Non-pigmented ciliary epithelial cell (primary cell): Measurements from ENCODE around the gene MRPS6.

Source experiments
- DNase-seq: peaks from one replicate; pipeline ENCODE4 v3.0.0-alpha.2; 2010; ENCODE audit warnings: low read depth

MRPS6 gene

DNA sequence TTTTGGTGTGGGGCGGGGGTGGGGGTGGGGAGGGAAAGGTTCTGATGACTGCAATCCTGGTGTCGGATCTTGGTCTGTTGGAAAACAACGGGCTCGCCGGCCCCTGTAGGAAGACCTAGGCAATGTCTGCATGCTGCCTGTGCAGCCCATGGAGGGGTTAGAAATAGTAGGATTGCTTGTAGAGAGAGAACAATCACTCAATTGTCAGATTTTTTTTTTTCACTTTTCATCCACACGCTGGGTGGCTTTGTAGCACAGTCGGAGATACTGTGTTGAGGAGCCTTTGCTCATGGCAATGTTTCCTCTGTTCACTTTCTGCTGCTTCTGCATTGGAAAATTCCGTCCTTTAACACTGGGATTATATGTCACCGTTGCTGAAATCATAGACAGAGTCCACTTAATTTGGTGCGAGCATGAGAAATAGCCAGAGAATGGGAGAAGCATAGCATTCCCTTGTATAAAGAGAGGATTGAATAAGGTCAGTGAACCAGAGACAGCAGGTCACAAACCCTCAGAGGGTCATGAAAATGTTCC is 107.5 kb downstream of the MRPS6 start:
- no peak for DNase-seq

DNA sequence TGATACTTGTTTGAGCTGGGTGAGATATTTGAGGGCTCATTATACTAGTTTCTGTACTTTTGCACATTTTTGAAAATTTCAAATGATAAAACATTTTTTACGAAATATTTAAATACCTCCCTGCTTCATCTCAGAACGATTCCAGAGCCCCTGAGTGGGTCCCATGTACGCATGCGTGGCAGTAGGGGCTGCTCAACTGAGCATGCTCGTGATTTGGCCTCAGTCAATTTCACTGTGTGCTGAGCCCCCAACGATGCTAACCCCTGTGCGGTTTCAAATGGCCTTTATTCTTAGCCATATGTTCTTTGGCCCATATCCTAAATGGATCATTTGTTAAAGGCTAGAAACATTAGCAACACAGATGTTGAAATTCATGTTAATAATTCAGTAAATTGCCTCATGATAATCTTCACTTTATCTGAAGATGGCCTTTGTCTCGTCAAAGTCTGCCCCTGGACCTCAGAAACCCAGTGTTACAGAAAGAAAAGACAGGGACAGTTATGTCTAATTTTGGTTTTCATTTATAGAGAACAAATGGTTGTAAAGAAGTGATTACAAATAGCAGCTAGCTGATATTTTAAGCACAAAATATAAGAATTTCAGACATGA is 108.2 kb downstream of the MRPS6 start:
- DNase-seq, result no peak

DNA sequence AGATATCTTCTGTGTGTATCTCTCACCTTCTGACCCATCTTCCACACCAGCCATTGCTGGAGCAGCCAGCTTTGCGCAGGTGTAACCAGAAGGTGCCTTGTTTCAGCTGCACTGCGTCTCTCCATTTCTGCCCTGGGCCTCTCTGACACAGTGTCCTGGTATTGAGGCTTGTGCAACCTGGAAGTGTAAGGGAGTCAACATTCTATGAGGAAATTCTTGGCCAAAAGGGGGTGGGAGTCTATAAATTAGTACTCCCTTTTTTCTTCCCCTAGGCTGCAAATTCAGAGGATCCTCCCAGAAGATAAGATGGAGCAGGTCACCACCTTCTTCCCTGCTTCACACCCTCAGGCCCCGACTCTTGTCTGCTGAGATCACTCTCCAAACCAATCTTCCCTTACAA is 109.1 kb downstream of the MRPS6 start:
- no peak for DNase-seq

DNA sequence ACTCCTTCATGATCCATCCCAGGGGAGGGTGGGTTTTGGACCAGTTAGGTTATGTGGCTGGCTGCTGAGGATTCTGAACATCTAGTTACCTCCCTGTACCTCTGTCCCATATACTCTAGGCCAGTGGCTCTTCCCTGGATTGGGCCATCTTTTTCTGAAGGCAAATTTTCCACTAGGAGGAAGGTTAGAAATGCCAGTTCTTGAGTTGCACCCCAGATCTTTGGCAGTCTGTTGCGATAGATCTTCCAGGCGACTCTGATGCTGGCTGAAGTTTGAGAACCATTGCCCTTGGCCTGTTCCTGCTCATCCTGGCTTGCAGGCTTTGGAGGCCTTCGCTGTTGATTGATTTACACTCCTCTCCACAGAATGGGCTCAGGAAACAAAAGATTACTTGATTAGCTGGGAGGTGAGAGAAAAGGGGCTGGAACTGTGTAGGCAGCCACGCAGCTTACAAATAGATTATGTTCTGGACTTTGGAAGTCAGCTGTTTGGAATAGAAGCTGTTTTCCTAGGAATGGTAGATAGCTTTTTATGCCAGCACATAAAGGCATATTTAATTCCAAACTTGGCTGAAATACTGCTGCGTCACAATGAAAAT is 110.1 kb downstream of the MRPS6 start:
- DNase-seq, result no peak

DNA sequence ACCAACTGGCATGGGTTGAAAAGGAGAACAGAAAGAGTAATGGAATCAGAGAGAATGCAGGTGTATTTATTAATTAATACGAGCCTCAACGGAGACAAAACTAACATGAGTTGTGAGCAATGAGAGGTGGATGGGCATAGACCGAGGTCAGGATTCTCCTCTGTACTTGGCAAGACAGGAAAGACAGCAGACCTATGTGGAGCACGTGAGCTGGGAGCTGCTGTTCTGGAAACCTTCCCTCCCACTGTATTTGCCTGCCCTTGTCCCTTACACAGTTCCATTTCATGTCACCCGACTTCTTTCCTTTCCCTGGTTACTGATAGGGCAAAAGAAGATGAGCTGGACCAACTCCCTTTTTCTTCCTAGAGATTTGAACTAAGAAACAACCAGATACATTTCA is 110.9 kb downstream of the MRPS6 start:
- no peak for DNase-seq

DNA sequence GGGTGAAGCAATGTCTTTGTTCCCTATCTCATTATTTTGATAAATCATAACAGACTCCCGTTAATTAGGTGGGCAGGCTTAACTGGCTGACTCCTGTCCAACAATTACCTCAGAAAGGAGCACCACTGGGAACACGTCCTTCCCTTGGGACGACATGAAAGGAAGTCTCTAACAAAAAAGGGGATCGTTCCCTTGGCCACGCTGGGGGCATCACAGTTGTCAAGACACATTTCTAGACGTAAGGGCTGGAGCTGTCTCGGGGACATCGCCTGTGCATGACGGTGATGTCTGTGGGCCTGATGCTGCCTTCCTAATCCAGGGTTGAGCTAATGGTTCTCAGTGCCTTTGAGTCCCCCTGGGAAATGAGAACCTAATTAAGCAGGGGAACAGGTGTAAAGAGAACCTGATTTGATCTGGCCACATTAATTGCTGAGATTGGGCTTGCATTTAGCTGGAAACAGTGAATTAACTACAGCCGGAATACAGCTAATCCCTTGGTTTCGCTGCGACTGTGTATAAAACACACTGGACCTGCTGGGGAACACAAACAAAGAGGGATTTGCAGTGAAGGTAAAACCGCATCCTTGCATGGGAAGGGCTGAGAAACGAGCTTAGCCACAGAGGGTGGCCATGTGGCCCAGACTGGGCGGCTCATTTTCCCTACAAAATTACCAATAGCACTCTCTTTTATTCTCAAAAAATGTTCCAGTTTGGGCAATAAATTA is 111.8 kb downstream of the MRPS6 start:
- DNase-seq, result no peak

DNA sequence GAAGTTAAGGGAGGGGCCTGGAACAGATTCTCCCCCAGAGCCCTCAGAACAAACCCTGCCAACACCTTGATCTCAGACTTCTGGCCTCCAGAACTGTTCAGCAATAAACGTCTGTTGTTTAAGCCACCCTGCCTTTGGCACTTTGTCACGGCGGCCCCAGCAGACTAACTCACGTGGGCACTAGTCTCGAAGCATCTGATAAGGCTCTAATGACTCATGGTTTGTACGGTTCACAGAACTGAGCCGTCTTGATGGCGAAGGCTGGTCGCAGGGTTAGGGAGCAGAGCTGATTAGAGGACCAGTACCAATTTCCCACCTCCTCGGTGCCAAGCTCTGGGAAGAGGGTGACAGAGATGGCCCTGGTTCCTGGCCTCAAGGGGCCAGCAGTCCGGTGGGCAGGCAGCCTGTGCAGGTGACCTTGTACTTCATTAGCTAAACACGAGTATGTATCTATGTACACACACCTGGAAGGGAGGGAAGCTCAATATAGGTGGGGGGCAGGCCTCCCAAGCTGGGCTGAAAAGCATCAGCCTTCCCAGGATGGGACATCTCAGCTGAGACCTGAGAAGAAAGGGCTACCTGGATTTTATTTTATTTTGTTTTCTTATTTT is 112.8 kb downstream of the MRPS6 start:
- DNase-seq, result no peak

DNA sequence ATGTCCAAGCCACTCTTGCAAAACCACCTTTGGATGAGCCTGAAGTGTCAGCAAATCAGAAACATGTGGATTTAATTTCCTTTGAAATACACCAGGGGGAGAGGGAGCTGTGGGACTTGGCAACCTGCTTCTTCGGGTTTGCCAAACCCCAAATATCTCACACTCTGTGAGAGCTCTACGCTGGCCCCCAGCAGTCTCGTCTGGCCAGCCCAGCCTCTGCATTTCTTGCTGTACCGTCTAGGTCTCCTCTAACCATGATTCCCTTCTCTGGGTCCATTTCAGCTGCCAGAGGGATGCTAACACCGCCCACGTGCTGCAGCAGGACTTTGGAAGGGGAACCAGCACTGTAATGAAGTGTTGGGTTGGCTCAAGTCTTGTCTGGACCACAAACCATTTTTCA is 114.6 kb downstream of the MRPS6 start:
- no peak for DNase-seq

DNA sequence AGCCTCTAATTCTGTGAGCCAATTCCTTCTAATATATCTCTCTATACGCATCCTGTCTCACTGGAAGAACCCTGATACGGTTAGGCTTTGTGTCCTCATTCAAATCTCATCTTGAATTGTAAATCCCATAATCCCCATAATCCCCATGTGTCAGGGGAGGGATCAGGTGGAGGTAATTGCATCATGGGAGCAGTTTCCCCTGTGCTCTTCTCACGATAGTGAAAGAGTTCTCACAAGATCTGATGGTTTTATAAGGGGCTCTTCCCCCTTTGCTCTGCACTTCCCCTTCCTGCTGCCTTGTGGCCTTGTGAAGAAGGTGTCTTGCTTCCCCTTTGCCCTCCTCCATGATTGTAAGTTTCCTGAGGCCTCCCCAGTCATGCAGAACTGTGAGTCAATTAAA is 116.1 kb downstream of the MRPS6 start:
- DNase-seq, result no peak

DNA sequence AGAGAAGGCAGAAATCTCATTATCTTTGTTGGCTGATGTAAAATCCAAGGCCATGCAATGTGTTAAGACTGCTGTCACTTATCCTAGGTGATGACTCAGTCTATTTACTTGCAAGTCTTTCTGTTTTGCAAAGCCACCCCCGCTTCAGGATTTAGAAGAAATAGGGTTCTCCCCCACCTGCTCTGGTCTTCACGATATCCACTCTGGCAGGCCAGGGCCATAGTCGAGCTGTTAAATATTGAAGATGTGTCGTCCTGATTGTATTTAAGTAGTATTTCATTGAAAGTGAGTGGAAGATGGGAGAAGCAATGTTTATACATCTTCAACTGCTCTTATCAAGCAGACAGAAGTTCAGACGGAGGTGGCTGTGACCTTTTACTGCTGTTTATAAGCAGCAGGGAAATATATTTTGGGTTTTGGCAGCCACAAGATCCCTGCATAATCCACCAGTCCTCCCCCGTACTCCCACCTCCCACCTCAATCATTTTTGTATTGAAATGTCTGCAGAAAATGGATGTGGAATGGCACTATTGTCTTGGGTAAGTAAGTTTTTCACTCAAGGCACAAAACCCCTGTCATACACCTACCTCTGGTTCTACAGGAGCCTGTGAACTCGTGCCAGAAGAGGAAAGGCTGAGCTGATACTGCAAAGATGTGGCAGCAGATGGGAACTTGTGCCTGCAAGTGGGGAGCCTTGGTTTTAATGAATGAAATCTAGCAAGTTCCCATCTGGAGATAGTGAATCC is 117.4 kb downstream of the MRPS6 start:
- DNase-seq, result no peak

DNA sequence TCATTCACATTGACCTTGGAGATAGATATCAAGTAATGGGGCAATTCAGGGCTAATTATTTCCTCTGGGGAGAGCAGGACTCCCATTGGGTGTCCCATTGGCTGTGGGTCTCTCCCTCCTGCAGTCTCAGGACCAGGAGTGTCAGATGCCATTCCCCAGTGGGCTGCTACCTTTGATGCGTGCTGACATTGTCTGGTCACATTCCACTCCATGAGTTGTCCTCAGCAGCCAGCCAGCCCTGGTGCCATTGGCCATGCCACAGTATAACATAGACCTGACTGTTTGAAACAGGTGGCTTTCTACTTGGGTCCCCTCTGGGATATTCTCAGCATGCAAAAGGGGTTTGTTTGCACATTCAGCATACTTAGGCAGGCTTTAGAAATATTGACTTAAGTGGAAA is 118.5 kb downstream of the MRPS6 start:
- no peak for DNase-seq
